MCF 10A (cell line): Measurements from ENCODE around the gene DCHS2. TPM values are rescaled to one million over a fixed set of nuclear protein-coding genes. Genes with fewer than 3 reads are reported as not detected.

Source experiments
- BruUV-seq: library from RNA; stranded (reverse); fragments of 400-500 nt; replicated peaks from 2 replicates; lab custom pipeline; 2021; lab: Mats Ljungman, UMichigan
- CTCF ChIA-PET: fragments of 300-600 bp; sonication (Branson Sonifier 250); formaldehyde crosslinking; extraction: SDS; loops from one replicate; lab custom pipeline; 2021; ENCODE audit warnings: antibody characterized with exemption, inconsistent platforms; lab: Yijun Ruan, JAX
- POLR2A ChIA-PET: fragments of 300-600, 350-650 bp; sonication (Branson Sonifier 250); formaldehyde crosslinking; extraction: SDS; loops from one replicate; lab custom pipeline; 2020; ENCODE audit warnings: antibody characterized with exemption, inconsistent platforms; lab: Yijun Ruan, JAX
- DNase-seq: peaks from one replicate; pipeline ENCODE4 v3.0.0-alpha.2; 2018; ENCODE audit not compliant: unreplicated experiment
- H3K27ac Mint-ChIP-seq: one replicate; pipeline ENCODE4 v1.8.0; 2022; ENCODE audit warnings: mild to moderate bottlenecking, low read depth, mixed read lengths; ENCODE audit not compliant: unreplicated experiment
- H3K27me3 Mint-ChIP-seq: one replicate; pipeline ENCODE4 v1.8.0; 2022; ENCODE audit warnings: mixed read lengths; ENCODE audit not compliant: insufficient read depth, unreplicated experiment
- H3K36me3 Mint-ChIP-seq: one replicate; pipeline ENCODE4 v1.8.0; 2022; ENCODE audit warnings: mild to moderate bottlenecking, moderate library complexity, mixed read lengths; ENCODE audit not compliant: insufficient read depth, unreplicated experiment
- H3K4me1 Mint-ChIP-seq: one replicate; pipeline ENCODE4 v1.8.0; 2022; ENCODE audit warnings: mixed read lengths; ENCODE audit not compliant: insufficient read depth, unreplicated experiment
- H3K4me3 Mint-ChIP-seq: one replicate; pipeline ENCODE4 v1.8.0; 2022; ENCODE audit warnings: mild to moderate bottlenecking, moderate library complexity, mixed read lengths; ENCODE audit not compliant: unreplicated experiment
- H3K9me3 Mint-ChIP-seq: one replicate; pipeline ENCODE4 v1.8.0; 2022; ENCODE audit warnings: mixed read lengths; ENCODE audit not compliant: unreplicated experiment
- CTCF ChIP-seq: fragments of 200-600 bp; IDR thresholded peaks from one replicate; pipeline ENCODE4 v1.8.0; 2022; ENCODE audit warnings: antibody characterized with exemption, mild to moderate bottlenecking; ENCODE audit not compliant: unreplicated experiment
- intact Hi-C: fragments of 100-400 bp; cut with micrococcal nuclease; formaldehyde crosslinking; loops from 2 replicates; pipeline ENCODE4 v1.14.1; 2022
- total RNA-seq: library from RNA; stranded (reverse); gene quantifications from 2 replicates; pipeline ENCODE4 v1.2.3, GENCODE V29; 2022

Gene DCHS2
- total RNA-seq, 1 experiment from 2014 or later, result 0.02 TPM

GRCh38 chr4:154490583-154491340, 837 bp downstream of the DCHS2 start:
- no peak overlapping the region for H3K27ac Mint-ChIP-seq
- intact Hi-C loops, result no loop called here
- H3K36me3 Mint-ChIP-seq, result no peaks in the 10 kb centered on the region
- no peaks in the 10 kb centered on the region for H3K9me3 Mint-ChIP-seq
- POLR2A ChIA-PET, result no interaction called here
- TF ChIP-seq CTCF, result no peak
- H3K4me1 Mint-ChIP-seq, result peaks cover 6% of the 10 kb centered on the region
- peak overlapping the region; percentile 67 for H3K4me3 Mint-ChIP-seq
- BruUV-seq, result no TSS peak
- no peak for DNase-seq
- CTCF ChIA-PET, result interaction anchor here (0.7 to 1.5 kb wide), 3 partner anchors 14 to 78 kb away, joined by 3 read pairs; no protein-coding TSS in a partner anchor
- H3K27me3 Mint-ChIP-seq, result no peaks in the 10 kb centered on the region

- TF ChIP-seq CTCF, result no peak
- no peak overlapping the region for H3K27ac Mint-ChIP-seq
- no peaks in the 10 kb centered on the region for H3K9me3 Mint-ChIP-seq
- intact Hi-C loops, result no loop called here
- ChIA-PET POLR2A (no interaction called here), CTCF (no interaction called here)
- no peak for DNase-seq
- no peak overlapping the region for H3K4me3 Mint-ChIP-seq
- H3K4me1 Mint-ChIP-seq, result peaks cover 6% of the 10 kb centered on the region
- no peaks in the 10 kb centered on the region for H3K36me3 Mint-ChIP-seq
- BruUV-seq, result no TSS peak
- no peaks in the 10 kb centered on the region for H3K27me3 Mint-ChIP-seq
Observed at GRCh38 chr4:154490234-154490582, 1.4 kb downstream of the DCHS2 start.

- TF ChIP-seq CTCF, result no peak
- Mint-ChIP-seq H3K4me3 (no peak overlapping the region), H3K4me1 (peaks cover 6% of the 10 kb centered on the region), H3K36me3 (no peaks in the 10 kb centered on the region), H3K27ac (no peak overlapping the region), H3K9me3 (no peaks in the 10 kb centered on the region), H3K27me3 (no peaks in the 10 kb centered on the region)
- ChIA-PET POLR2A (no interaction called here), CTCF (no interaction called here)
- DNase-seq, result no peak
- no TSS peak for BruUV-seq
- intact Hi-C loops, result no loop called here
Observed at GRCh38 chr4:154489558-154490233, 1.9 kb downstream of the DCHS2 start.

GRCh38 chr4:154487145-154487544, 4.5 kb downstream of the DCHS2 start:
- POLR2A ChIA-PET, result interaction anchor here (1.0 kb wide), 1 partner anchor 70 kb away, joined by 4 read pairs; no protein-coding TSS in a partner anchor
- Mint-ChIP-seq H3K36me3 (no peaks in the 10 kb centered on the region), H3K4me3 (no peak overlapping the region), H3K27me3 (no peaks in the 10 kb centered on the region), H3K4me1 (peaks cover 6% of the 10 kb centered on the region), H3K27ac (no peak overlapping the region), H3K9me3 (no peaks in the 10 kb centered on the region)
- CTCF ChIA-PET, result interaction anchor here (0.6 to 1.7 kb wide), 4 partner anchors 16 to 69 kb away, joined by 3 to 4 read pairs (median 4); no protein-coding TSS in a partner anchor
- BruUV-seq, result no TSS peak
- no peak for TF ChIP-seq CTCF
- intact Hi-C loops, result no loop called here
- DNase-seq, result no peak
